AG10803 (cell line): ENCODE measurements around the gene SLC12A6.

Source experiments
- DNase-seq: peaks from one replicate; pipeline ENCODE4 v3.0.0; 2010; ENCODE audit warnings: low read depth
- H3K4me3 ChIP-seq: 2 replicates; pipeline ENCODE4 v1.5.1; 2011; ENCODE audit warnings: mild to moderate bottlenecking, low read length, control low read depth
- TF ChIP-seq, protein P1 (sequence below): conservative IDR thresholded peaks from 2 replicates; pipeline ENCODE4 v1.5.1; 2011; ENCODE audit warnings: mild to moderate bottlenecking, low read length, control low read depth, inconsistent platforms

The SLC12A6 gene

DNA sequence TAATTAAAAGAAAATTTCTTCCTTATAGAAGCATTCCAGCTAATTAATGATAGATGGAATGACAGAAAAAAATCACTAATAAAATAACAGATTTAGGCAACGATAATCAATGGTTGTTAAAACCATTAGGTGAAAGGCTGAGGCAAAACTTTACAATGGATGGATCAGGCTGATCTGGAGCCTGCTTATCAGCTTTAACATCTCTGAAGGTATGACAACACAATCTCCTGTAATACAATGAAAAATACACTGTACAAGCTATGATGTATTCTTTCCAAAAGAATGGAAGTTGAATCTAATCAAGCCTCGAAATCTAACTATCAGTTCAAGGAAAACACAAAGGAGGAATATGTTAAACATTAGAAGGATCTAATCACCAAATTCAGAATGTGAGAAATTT is 73.5 kb downstream of the SLC12A6 start:
- no peak overlapping the region for H3K4me3 ChIP-seq
- DNase-seq = no peak
- TF ChIP-seq, protein P1, sequence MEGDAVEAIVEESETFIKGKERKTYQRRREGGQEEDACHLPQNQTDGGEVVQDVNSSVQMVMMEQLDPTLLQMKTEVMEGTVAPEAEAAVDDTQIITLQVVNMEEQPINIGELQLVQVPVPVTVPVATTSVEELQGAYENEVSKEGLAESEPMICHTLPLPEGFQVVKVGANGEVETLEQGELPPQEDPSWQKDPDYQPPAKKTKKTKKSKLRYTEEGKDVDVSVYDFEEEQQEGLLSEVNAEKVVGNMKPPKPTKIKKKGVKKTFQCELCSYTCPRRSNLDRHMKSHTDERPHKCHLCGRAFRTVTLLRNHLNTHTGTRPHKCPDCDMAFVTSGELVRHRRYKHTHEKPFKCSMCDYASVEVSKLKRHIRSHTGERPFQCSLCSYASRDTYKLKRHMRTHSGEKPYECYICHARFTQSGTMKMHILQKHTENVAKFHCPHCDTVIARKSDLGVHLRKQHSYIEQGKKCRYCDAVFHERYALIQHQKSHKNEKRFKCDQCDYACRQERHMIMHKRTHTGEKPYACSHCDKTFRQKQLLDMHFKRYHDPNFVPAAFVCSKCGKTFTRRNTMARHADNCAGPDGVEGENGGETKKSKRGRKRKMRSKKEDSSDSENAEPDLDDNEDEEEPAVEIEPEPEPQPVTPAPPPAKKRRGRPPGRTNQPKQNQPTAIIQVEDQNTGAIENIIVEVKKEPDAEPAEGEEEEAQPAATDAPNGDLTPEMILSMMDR = no peak

DNA sequence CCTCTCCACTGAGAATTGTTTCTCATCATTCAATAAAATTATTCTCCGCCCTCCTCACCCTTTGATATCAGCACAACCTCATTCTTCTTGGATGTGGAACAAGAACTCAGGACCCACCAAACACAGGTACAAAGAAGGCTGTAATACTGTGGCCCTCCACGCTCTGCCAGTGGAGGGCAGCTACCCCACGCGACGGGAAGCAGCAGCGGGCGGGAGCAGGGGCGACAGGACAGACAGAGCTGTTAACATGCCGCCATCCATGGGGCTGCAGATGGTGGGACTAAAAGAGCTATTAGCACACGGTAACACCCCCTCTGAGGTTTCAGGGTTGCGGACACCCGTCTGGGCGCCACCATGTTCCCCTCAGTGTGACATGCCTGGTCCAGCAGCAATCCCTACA is 75.2 kb downstream of the SLC12A6 start:
- TF ChIP-seq, protein P1 = no peak
- no peak for DNase-seq
- H3K4me3 ChIP-seq = no peak overlapping the region

DNA sequence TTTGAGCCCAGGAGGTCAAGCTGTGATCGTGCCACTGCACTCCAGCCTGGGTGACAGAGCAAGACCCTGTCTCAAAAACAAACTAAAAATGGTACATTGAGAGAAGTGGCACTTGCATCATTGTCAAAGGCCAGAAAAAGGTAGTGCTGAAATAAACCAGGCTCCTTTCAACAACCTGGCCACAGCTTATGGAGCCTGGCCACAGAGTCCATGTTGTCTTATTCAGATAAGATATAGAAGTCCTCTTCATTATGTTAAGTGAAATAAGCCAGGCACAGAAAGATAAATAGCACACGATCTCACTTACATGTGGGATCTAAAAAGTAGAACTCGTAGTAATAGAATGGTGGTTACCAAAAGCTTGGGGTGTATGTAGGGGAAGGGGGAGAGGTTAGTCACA is 78.0 kb downstream of the SLC12A6 start:
- no peak overlapping the region for H3K4me3 ChIP-seq
- TF ChIP-seq, protein P1 = no peak
- DNase-seq = no peak

DNA sequence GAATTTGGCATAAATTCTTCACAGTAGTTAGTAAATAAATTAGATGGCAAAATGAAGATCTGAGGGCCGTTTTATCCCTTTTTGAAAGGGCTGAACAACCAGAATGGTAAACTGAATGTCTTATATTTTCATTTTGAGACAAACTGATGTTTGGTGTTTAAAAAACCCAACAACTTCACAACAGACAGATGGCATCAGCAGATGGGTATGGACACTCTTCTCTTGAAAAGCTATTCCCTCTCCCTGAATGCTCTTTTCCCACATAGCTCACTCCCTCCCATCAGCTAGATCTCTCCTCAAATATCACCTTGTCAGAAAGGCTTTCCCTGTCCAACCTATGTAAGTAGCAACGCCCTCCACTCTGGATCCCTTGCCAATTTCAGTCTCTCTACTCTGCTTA is 79.4 kb downstream of the SLC12A6 start:
- TF ChIP-seq, protein P1 = no peak
- H3K4me3 ChIP-seq = no peak overlapping the region
- DNase-seq = no peak

DNA sequence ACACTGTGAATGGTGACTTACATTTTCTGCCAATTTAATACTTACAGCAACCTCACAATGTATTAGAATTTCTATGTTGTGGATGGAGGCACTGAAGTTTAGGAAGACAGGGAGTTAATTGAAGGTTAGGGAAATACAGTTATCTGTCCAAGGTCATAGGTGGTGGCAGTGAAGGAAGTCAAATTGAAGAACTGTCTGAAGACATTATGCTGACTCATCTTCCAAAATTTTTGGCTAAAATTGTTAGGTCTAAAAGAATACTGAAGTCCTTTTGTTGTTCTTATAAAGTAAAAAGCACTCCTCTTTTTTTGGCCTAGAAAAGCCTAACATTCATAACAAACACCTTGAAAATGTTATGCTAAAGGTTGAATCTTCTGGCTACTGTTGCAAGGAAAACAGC is 85.0 kb downstream of the SLC12A6 start:
- TF ChIP-seq, protein P1 = no peak
- H3K4me3 ChIP-seq = no peak overlapping the region
- DNase-seq = no peak

DNA sequence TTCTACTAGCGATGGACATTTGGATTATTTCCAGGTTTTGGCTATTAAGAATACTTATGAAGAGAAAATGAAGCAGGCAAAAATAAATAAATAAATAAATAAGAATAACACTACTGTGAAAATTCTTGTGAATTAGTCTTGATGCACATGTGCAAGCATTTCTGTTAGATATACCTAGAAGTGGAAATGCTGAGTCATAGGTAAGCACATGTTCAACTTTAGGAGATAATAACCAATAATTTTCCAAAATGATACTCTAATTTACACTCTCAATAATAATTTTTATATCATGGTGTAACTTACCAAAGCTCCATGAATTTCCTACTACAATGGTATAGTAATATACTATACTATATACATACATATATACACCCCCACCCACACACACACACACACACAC is 89.4 kb downstream of the SLC12A6 start:
- DNase-seq = no peak
- no peak overlapping the region for H3K4me3 ChIP-seq
- TF ChIP-seq, protein P1 = no peak

DNA sequence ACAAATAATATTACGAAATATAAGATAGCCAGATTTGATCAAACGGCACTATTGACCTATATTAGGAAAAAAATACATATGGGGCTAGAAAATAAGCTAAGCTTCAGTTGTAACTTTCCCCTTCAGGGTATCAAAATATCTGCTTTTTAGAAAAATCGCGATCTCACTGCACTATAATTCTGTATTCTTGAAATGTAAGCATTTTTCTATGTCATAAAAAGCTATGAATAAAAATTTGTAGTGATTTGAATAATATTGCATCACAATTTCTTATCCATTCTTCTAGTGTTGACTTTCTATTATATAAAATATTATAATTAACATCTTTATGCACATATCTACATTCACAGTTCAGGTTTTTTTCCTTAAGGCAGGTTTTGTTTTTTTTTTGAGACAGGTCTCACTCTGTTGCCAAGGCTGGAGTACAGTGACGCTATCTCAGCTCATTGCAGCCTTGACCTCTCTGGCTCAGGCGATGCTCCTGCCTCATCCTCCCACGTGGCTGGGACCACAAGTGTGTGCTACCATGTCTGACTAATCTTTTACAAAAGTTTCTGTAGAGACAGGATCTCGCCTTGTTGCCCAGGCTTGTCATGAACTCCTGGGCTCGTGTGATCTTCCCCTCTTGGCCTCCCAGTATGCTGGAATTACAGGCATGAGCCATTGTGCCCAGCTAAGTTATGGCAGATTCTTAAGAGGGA is 91.2 kb downstream of the SLC12A6 start:
- no peak overlapping the region for H3K4me3 ChIP-seq
- TF ChIP-seq, protein P1 = no peak
- no peak for DNase-seq
